ENCODE results near the gene IFNA21. TPM values are rescaled to one million over a fixed set of nuclear protein-coding genes. Genes with fewer than 3 reads are reported as not detected.
"Not testable (repeated sequence)": the region's sequence is repeated elsewhere in the genome, so short reads cannot be mapped to it uniquely, and the experiment has no call there.

The IFNA21 gene
- total RNA-seq, 1 donor from 2014 or later, result not detected

DNA sequence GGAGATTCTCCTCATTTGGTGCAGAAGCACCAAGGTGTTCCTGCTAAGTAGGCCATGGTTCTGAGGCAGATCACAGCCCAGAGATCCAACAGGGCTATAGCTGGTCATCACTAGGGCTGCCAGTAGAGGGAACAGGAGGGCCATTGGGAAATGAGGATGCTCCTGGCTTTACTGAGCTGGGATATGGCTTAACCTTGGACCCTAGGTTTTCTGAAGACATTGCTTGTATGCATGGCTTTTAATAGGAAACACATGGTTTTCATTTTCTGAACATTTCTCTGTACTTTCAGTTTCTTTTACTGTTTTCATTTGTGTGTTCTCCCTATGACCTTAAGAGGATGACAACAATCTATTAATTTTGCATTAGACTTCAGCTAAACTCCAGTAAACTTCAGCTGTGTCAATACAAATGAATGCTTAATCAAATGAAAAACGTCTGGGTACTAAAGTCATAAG is 25.0 kb downstream of the IFNA21 start, which contains the start of gene IFNW1:
Gene IFNW1, minus strand, starts transcription at position 406 of the 456 bp plus-strand sequence. Its CDS starts 262 bp downstream, at position 144.
- ATAC-seq, result no peak

DNA sequence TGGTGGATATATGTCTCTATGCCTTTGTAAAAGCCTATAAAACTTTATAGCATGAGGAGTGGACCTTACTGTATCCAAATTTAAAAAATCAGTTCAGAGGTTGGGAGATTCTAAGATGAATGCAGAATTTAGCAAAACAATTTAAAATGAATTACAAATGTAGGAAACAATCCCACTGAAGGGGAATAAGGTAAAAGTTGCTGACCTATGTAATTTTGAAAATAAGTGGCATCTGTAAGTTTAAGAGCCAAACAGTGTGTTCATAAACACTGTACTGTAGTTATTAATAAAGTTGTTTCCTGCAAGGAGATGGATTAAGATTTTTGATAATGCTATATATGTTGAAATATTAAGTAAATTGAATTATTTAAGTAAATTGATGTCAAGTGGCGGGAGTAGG is 29.4 kb downstream of the IFNA21 start:
- ATAC-seq, result no peak

DNA sequence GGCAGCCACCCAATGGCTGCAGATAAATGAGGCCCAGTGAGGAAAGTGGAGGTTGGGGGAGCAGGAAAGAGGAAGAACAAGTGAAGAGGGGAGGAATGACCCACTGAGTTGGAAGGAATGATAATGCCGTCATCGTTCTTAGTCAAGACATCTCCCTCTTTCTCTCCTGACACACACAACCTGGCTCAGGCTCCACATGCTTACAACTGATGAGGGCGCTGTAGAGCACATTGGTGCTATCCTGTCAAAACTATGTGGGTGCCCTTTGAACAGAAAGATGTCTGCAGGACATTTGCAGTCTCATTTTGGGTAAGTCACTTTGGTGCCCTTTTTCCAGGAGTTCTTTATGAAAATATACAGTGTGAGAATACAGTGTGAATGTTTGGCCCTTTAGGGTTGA is 30.7 kb downstream of the IFNA21 start:
- no peak for ATAC-seq

DNA sequence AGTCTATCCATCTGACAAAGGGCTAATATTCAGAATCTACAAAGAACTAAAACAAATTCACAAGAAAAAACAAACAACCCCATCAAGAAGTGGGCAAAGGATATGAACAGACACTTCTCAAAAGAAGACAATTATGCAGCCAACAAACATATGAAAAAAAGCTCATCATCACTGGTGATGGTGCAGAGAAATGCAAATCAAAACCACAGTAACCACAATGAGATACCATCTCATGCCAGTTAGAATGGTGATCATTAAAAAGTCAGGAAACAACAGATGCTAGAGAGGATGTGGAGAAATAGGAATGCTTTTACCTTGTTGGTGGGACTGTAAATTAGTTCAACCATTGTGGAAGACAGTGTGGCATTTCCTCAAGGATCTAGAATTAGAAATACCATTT is 38.3 kb downstream of the IFNA21 start:
- not testable (repeated sequence) for ATAC-seq

DNA sequence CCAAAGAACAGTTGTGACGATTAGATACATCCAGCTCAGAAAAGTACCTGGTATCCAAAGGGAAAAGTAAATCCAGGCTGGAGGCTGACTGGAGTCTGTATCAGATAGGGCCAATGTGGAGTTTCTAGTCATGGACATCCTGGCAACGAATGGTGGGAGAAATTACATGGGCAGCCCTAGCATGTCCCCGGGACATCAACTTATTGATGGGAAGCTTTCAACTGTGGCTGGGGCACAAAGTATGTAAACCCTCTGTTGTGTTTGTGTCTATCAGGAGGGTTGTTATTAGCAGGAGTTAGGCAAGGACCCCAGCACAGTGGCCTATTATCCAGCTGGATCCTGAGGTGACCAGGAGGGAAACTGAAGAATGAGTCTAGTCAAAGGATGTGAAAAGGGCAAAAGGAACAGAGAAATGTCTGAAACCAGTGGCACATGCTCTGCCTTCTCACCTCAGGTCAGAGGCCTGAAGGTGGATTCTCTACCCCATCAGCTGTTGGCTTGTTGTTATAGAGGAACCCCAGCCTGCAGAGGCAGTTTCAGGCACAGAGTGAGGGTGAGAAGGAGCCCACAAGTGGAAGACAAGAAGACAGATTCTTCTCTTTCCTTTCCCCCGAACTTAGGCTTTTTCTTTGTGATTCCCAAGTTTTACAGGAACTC is 44.7 kb downstream of the IFNA21 start:
- no peak for ATAC-seq

DNA sequence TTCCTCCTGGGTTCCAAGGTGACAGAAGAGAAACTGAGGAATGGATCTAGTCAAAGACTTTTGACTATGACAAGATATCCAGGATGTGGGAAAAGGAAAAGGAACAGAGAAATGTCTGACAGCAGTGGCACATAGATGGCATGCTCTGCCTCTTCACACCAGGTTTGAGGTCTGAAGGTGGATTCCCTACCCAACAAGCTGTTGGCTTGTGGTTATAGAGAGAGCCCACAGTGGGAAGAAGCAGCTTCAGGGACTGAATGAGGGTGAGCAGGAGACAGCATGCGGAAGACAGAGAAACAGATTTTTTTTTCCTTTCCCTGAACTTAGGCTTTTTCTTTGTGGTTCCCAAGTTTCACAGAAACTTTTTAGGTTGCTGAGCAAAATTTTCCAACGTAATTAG is 45.4 kb downstream of the IFNA21 start:
- no peak for ATAC-seq

DNA sequence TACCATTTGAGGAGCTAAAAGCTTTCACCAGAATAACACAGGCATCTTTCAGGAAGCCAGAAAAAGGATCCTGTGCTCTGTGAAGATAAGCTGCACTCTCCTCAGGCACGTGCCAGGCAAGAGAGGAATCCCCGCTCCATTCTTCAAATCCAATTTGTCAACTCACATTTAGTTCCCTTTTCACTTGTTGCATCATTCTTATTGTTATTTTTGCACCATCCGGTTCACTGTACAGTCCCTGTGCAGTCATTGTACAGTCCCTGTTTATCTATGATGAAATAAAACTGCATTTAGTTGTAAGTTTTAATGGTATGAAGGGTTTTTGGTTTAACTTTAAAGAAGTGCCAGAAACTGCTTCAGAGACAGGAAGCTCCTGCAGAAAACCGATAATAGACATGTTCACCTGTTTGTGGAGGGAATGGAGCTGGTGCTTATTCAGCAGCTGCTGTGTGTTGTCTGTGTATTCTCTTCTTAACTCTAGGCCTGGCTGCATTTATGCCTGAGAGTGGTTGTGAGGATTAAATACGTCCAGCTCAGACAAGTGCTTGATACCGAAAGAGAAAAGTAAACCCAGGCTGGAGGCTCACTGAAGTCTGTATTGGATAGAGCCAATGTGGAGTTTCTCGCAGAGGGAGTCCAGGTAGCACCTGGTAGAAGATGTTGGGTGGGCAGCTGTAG is 47.2 kb downstream of the IFNA21 start:
- no peak for ATAC-seq

Other genes starting within 250 kb of the IFNA21 start
- gene HACD4, start 135.0 kb downstream of the IFNA21 start, total RNA-seq, result 1.6 TPM
- not detected for gene IFNB1, start 88.7 kb downstream of the IFNA21 start, total RNA-seq
- gene IFNW1, start 24.8 kb downstream of the IFNA21 start, total RNA-seq, result not detected
- gene IFNA4, start 20.9 kb upstream of the IFNA21 start, total RNA-seq, result not detected
- not detected for gene IFNA7, start 35.5 kb upstream of the IFNA21 start, total RNA-seq
- gene IFNA10, start 40.5 kb upstream of the IFNA21 start, total RNA-seq, result not detected
- not detected for gene IFNA16, start 50.7 kb upstream of the IFNA21 start, total RNA-seq
- gene IFNA17, start 61.6 kb upstream of the IFNA21 start, total RNA-seq, result not detected
- gene IFNA14, start 73.3 kb upstream of the IFNA21 start, total RNA-seq, result not detected
- not detected for gene IFNA5, start 138.7 kb upstream of the IFNA21 start, total RNA-seq
- 10.1 TPM for gene KLHL9, start 168.7 kb upstream of the IFNA21 start, total RNA-seq
- not detected for gene IFNA6, start 184.2 kb upstream of the IFNA21 start, total RNA-seq
- gene IFNA13, start 201.4 kb upstream of the IFNA21 start, total RNA-seq, result not detected
- not detected for gene IFNA2, start 218.7 kb upstream of the IFNA21 start, total RNA-seq
- gene IFNA8, start 242.5 kb upstream of the IFNA21 start, total RNA-seq, result not detected